Endothelial cell of umbilical vein (primary cell): ENCODE results near the gene CENPP. TPM values are rescaled to one million over a fixed set of nuclear protein-coding genes. Genes with fewer than 3 reads are reported as not detected.

Source experiments
- BruUV-seq: library from RNA; stranded (reverse); fragments of 400-500 nt; replicated peaks from 2 replicates; lab custom pipeline; 2021; lab: Mats Ljungman, UMichigan
- CTCF ChIA-PET: fragments of 300-600, 350-600 bp; sonication (Branson Sonifier 250); formaldehyde crosslinking; loops from one replicate; lab custom pipeline; 2021; ENCODE audit warnings: antibody characterized with exemption, inconsistent platforms; lab: Charles Lee
- POLR2A ChIA-PET: fragments of 300-600, 350-600 bp; sonication (Branson Sonifier 250); formaldehyde crosslinking; loops from one replicate; lab custom pipeline; 2021; ENCODE audit warnings: antibody characterized with exemption, inconsistent platforms; lab: Charles Lee
- DNase-seq: peaks from one replicate; pipeline ENCODE4 v3.0.0-alpha.2; 2011; ENCODE audit warnings: low read depth, low spot score
- FAIRE-seq: peaks from 2 replicates; lab custom pipeline; 2011; peaks lifted over from hg19 to GRCh38; lab: Jason Lieb, UNC
- H2AFZ ChIP-seq: 2 replicates; pipeline ENCODE4 v1.6.0; 2012; ENCODE audit warnings: low read depth, low read length, control low read depth, inconsistent platforms
- H3K27ac ChIP-seq: 2 replicates; pipeline ENCODE4 v1.5.1; 2011; ENCODE audit warnings: low read depth, mild to moderate bottlenecking, control low read depth, low read length, moderate library complexity; ENCODE audit not compliant: insufficient read depth
- H3K27me3 ChIP-seq, 2 experiments: 2 replicates each; pipeline versions ENCODE4 v1.6.0 to v1.6.1; 2011; ENCODE audit warnings: low read length in 2 of 2, mixed read lengths in 1 of 2; ENCODE audit not compliant: control insufficient read depth in 2 of 2, insufficient read depth in 2 of 2
- H3K36me3 ChIP-seq, 2 experiments: 2 replicates in 1 of 2; 3 replicates in 1 of 2; pipeline ENCODE4 v1.5.1; 2011; ENCODE audit warnings: low read length in 2 of 2, mild to moderate bottlenecking in 1 of 2, moderate library complexity in 1 of 2; ENCODE audit not compliant: control insufficient read depth in 2 of 2, insufficient read depth in 2 of 2; ENCODE audit errors: extremely low read depth in 1 of 2
- H3K4me1 ChIP-seq: 3 replicates; pipeline ENCODE4 v1.5.1; 2011; ENCODE audit warnings: mild to moderate bottlenecking, low read length; ENCODE audit not compliant: control insufficient read depth, insufficient read depth; ENCODE audit errors: extremely low read depth
- H3K4me2 ChIP-seq: 2 replicates; pipeline ENCODE4 v1.6.1; 2011; ENCODE audit warnings: low read length, control low read depth, mixed read lengths; ENCODE audit not compliant: insufficient read depth
- H3K4me3 ChIP-seq, 3 experiments: fragments of 200-600 bp in 1 of 3; sonication (generic), shearing (Covaris generic) in 1 of 3; replicated peaks in 1 of 3; 2 replicates each; pipeline ENCODE4 v1.5.1; 2011 to 2016; ENCODE audit warnings: control low read depth in 3 of 3, low read length in 3 of 3, mild to moderate bottlenecking in 2 of 3, inconsistent platforms in 1 of 3, low read depth in 1 of 3, moderate library complexity in 1 of 3; ENCODE audit not compliant: insufficient read depth in 1 of 3
- H3K79me2 ChIP-seq: 2 replicates; pipeline ENCODE4 v1.6.0; 2012; ENCODE audit warnings: low read length, inconsistent platforms; ENCODE audit not compliant: control insufficient read depth, insufficient read depth
- H3K9ac ChIP-seq: replicated peaks from 2 replicates; pipeline ENCODE3; 2011; ENCODE audit warnings: low read length, control low read depth; ENCODE audit not compliant: insufficient read depth; ENCODE audit errors: extremely low read depth
- H3K9me1 ChIP-seq: replicated peaks from 3 replicates; pipeline ENCODE4 v1.6.0; 2011; ENCODE audit warnings: mild to moderate bottlenecking, low read length; ENCODE audit not compliant: control insufficient read depth, insufficient read depth; ENCODE audit errors: extremely low read depth
- H3K9me3 ChIP-seq: replicated peaks from 2 replicates; pipeline ENCODE4 v1.5.1; 2012; ENCODE audit warnings: low read length, inconsistent platforms; ENCODE audit not compliant: control insufficient read depth, insufficient read depth
- H4K20me1 ChIP-seq: replicated peaks from 2 replicates; pipeline ENCODE3; 2011; ENCODE audit warnings: mild to moderate bottlenecking, low read length; ENCODE audit not compliant: control insufficient read depth, insufficient read depth; ENCODE audit errors: extremely low read depth
- EZH2 ChIP-seq: IDR thresholded peaks from 2 replicates; pipeline ENCODE4 v1.6.1; 2012; ENCODE audit warnings: borderline replicate concordance, low read depth, mild to moderate bottlenecking, moderate library complexity, low read length, inconsistent platforms; ENCODE audit not compliant: severe bottlenecking
- FOS ChIP-seq: IDR thresholded peaks from 2 replicates; pipeline ENCODE4 v1.6.1; 2011; ENCODE audit warnings: mild to moderate bottlenecking, low read length, moderate library complexity, borderline replicate concordance; ENCODE audit not compliant: insufficient read depth
- GATA2 ChIP-seq: IDR thresholded peaks from 2 replicates; pipeline ENCODE4 v1.7.0; 2011; ENCODE audit warnings: low read depth, mild to moderate bottlenecking, moderate library complexity, mixed read lengths, low read length; ENCODE audit not compliant: insufficient read length, insufficient read depth
- JUN ChIP-seq: IDR thresholded peaks from 2 replicates; pipeline ENCODE4 v1.6.1; 2011; ENCODE audit warnings: borderline replicate concordance, low read depth; ENCODE audit not compliant: insufficient read length, insufficient read depth
- MAX ChIP-seq: IDR thresholded peaks from 2 replicates; pipeline ENCODE4 v1.6.1; 2011; ENCODE audit not compliant: insufficient read depth, insufficient read length
- MYC ChIP-seq: IDR thresholded peaks from one replicate; pipeline ENCODE4 v1.6.1; 2011; ENCODE audit warnings: mild to moderate bottlenecking, low read depth, low read length
- POLR2A ChIP-seq: IDR thresholded peaks from 2 replicates; pipeline ENCODE4 v1.6.1; 2012; ENCODE audit warnings: low read depth, mild to moderate bottlenecking, control low read depth, low read length
- POLR2AphosphoS5 ChIP-seq: IDR thresholded peaks from 2 replicates; pipeline ENCODE4 v1.6.1; 2012; ENCODE audit warnings: low read depth, mild to moderate bottlenecking, control low read depth, low read length, moderate library complexity; ENCODE audit not compliant: insufficient read depth
- dilution Hi-C: fragments of 300-500 bp; cut with MboI; formaldehyde crosslinking; loops from one replicate; pipeline ENCODE4 v1.15.0; 2019; ENCODE audit warnings: low sequenced_read_pairs; ENCODE audit not compliant: extremely low pct_ligation_motif_present
- intact Hi-C: fragments of 100-400 bp; cut with micrococcal nuclease; formaldehyde crosslinking; loops from one replicate; pipeline ENCODE4 v1.10.0; 2022
- polyA plus RNA-seq, 4 experiments: library from polyadenylated mRNA; depleted of rRNA in 3 of 4; stranded (reverse) in 3 of 4; unstranded in 1 of 4; fragments of >200 nt; gene quantifications; 2 replicates each; pipeline versions ENCODE4 v1.2.1 to v1.2.3, GENCODE V29; 2011 to 2012; ENCODE audit warnings: missing spikeins in 1 of 4
- total RNA-seq: library from RNA; stranded (reverse); gene quantifications from 2 replicates; pipeline ENCODE4 v1.2.3, GENCODE V29; 2021
- TF ChIP-seq, protein P1 (sequence below), 2 donors: IDR thresholded peaks; 1 replicate in 1 of 2; 2 replicates in 1 of 2; pipeline ENCODE4 v1.5.1; 2011; ENCODE audit warnings: low read length in 2 of 2, mild to moderate bottlenecking in 2 of 2, moderate library complexity in 2 of 2, control low read depth in 1 of 2, inconsistent platforms in 1 of 2, low read depth in 1 of 2; ENCODE audit not compliant: insufficient read depth in 1 of 2; ENCODE audit errors: extremely low read depth in 1 of 2

The CENPP gene
- total and polyA plus RNA-seq, 2 donors (not counting 3 experiments of a cell fraction or from before 2014, with no cell fraction given) = 1.2 to 12.0 TPM

- POLR2A ChIA-PET = no interaction called here
- FAIRE-seq = no peak
Measured at GRCh38 chr9:92659601-92660000, 333.8 kb downstream of the CENPP start.

More at GRCh38 chr9:92659601-92660000, 333.8 kb downstream of the CENPP start:
- intact Hi-C loops = no loop called here
- H3K4me1 ChIP-seq = no peaks in the 10 kb centered on the region
- H4K20me1 ChIP-seq = no peaks in the 10 kb centered on the region
- no peak overlapping the region for H3K4me3 ChIP-seq
- H3K9ac ChIP-seq = no peak overlapping the region
- no peak overlapping the region for H2AFZ ChIP-seq
- BruUV-seq = no TSS peak
- H3K9me1 ChIP-seq = no peaks in the 10 kb centered on the region
- no peaks in the 10 kb centered on the region for H3K9me3 ChIP-seq
- CTCF ChIA-PET = interaction anchor here (1.1 kb wide), 1 partner anchor 47 kb away, joined by 3 read pairs; no protein-coding TSS in a partner anchor
- dilution Hi-C loops = no loop called here
- no peaks in the 10 kb centered on the region for H3K27me3 ChIP-seq
- H3K27ac ChIP-seq = no peak overlapping the region
- H3K79me2 ChIP-seq = peaks cover 79% of the 10 kb centered on the region
- TF ChIP-seq JUN = no peak
- TF ChIP-seq GATA2 = no peak
- no peak for TF ChIP-seq MYC
- no peak for TF ChIP-seq POLR2AphosphoS5
- no peak for TF ChIP-seq EZH2
- TF ChIP-seq POLR2A = no peak
- no peak for TF ChIP-seq MAX
- TF ChIP-seq FOS = no peak
- TF ChIP-seq, protein P1, sequence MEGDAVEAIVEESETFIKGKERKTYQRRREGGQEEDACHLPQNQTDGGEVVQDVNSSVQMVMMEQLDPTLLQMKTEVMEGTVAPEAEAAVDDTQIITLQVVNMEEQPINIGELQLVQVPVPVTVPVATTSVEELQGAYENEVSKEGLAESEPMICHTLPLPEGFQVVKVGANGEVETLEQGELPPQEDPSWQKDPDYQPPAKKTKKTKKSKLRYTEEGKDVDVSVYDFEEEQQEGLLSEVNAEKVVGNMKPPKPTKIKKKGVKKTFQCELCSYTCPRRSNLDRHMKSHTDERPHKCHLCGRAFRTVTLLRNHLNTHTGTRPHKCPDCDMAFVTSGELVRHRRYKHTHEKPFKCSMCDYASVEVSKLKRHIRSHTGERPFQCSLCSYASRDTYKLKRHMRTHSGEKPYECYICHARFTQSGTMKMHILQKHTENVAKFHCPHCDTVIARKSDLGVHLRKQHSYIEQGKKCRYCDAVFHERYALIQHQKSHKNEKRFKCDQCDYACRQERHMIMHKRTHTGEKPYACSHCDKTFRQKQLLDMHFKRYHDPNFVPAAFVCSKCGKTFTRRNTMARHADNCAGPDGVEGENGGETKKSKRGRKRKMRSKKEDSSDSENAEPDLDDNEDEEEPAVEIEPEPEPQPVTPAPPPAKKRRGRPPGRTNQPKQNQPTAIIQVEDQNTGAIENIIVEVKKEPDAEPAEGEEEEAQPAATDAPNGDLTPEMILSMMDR (IDR thresholded peaks at IDR 0.05; ENCODE audit: extremely low read depth in 1 of 2, insufficient read depth in 1 of 2, low read depth in 1 of 2, low read length in 2 of 2) = no peak
- DNase-seq = no peak
- peaks cover 8 to 13% of the 10 kb centered on the region in 2 experiments for H3K36me3 ChIP-seq
- no peak overlapping the region for H3K4me2 ChIP-seq
